Measurements from ENCODE around the gene USP48.

The USP48 gene

DNA sequence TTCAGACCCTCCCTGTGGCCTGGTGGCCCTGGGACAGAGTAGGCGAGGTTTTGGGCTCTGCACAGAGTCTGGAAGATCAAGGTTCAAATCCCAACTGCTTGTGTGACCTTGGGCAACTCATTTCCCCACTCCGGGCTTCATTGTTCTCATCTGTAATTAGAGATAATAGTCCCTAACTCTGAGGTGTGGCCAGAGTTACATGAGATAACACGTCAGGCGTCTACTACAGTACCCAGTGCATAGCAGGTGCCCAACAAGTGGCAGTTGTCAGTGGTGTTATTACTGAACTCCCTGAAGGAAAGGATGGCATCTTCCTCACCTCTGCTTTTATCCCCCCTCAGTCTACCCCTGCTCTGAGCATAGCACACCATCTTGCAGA is 134.6 kb downstream of the USP48 start:
- Histone ChIP-seq H2AFZ (ENCODE audit: low read depth, low read length) (no peak overlapping the region), H2BK5ac (ENCODE audit: low read depth, low read length, poor library complexity, severe bottlenecking) (no peak overlapping the region), H4K8ac (ENCODE audit: low read length) (no peak overlapping the region), H3K4me1 (ENCODE audit: control insufficient read depth, insufficient read depth, low read depth, low read length) (peaks cover 11% of the 10 kb centered on the region), H2BK120ac (ENCODE audit: low read depth, low read length) (no peak overlapping the region), H3K14ac (ENCODE audit: low read length in 2 of 2) (no peak overlapping the region), H3K9me3 (ENCODE audit: control insufficient read depth, low read length) (no peaks in the 10 kb centered on the region), H3K4ac (ENCODE audit: low read depth in 1 of 2, low read length in 2 of 2) (no peak overlapping the region), H2BK15ac (ENCODE audit: low read depth, poor library complexity, severe bottlenecking) (no peak overlapping the region), H3K27ac (ENCODE audit: low read length, poor library complexity, severe bottlenecking) (no peak overlapping the region), H3K79me1 (replicated peaks; ENCODE audit: low read length, poor library complexity, severe bottlenecking) (no peaks in the 10 kb centered on the region), H2AK5ac (ENCODE audit: low read length, severe bottlenecking) (no peak overlapping the region), H3K9ac (ENCODE audit: low read length) (no peak overlapping the region), H3K18ac (ENCODE audit: low read depth in 1 of 2, low read length in 2 of 2) (no peak overlapping the region), H3K36me3 (ENCODE audit: control insufficient read depth in 1 of 2, insufficient read depth in 2 of 2, low read depth in 1 of 2, low read length in 2 of 2) (no peaks in the 10 kb centered on the region), H3K27me3 (ENCODE audit: control insufficient read depth in 1 of 2, insufficient read depth in 1 of 2, low read length in 2 of 2) (peaks cover 61 to 77% of the 10 kb centered on the region in 2 experiments), H3K4me3 (ENCODE audit: insufficient read depth in 1 of 2, low read depth in 1 of 2, low read length in 2 of 2) (no peak overlapping the region), H3K23ac (ENCODE audit: low read length in 2 of 2) (no peak overlapping the region), H2BK12ac (ENCODE audit: low read length in 2 of 2) (no peak overlapping the region), H3K4me2 (ENCODE audit: low read length, poor library complexity, severe bottlenecking) (no peak overlapping the region), H4K91ac (ENCODE audit: low read length) (no peak overlapping the region)
- 57% methylated on average over 4 of the region's 4 CpGs for WGBS
- no peak for DNase-seq

DNA sequence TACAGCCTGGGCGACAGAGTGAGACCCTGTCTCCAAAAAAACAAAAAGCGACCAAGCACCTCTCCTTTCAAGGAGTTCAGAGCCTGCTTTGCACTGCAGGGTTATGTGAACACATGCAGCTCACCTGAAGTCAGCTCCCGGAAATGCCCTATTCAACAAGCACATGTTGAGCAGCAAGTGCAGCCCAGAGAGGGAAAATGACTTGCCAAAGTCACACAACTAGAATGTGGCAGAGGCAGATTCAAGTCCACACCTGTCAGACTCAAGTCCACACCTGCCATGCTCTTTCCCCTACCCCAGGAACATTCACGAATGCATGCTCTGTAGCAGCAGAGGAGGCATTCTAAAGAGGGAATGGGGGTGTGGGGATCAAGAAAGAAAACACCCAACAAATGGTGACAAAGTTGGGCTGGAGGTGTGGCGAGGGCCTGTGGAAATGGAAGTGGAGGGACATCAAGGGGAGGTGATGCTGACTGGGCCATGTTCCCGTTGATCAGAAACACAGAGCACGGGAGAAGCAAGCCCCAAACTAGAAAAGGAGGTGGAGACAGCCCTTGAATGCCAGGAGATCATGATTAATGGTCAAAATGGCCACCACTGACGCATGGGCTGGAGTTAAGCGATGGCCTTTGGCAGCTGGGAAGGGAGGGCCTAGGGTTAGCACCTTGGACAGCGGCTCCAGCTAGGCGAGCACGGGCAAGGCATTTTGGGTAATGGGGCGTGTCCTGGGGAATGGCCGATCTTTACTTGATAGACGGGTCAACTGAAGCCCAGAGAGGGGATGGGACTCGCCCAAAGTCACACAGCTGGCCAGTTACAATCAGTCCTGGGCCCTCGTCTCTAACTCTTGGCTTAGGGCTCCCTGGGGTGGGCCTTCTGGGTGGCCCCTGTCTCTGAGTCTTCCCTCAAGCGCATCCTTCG is 135.3 kb downstream of the USP48 start:
- no peak overlapping the region for H2BK12ac ChIP-seq (ENCODE audit: low read length in 2 of 2)
- H3K4ac ChIP-seq (ENCODE audit: low read depth in 1 of 2, low read length in 2 of 2) = no peak overlapping the region
- H4K91ac ChIP-seq (ENCODE audit: low read length) = no peak overlapping the region
- DNase-seq = peak; percentile 64
- H3K4me1 ChIP-seq (ENCODE audit: control insufficient read depth, insufficient read depth, low read depth, low read length) = peaks cover 11% of the 10 kb centered on the region
- H2BK5ac ChIP-seq (ENCODE audit: low read depth, low read length, poor library complexity, severe bottlenecking) = no peak overlapping the region
- WGBS = 38% methylated on average over 19 of the region's 19 CpGs
- H3K23ac ChIP-seq (ENCODE audit: low read length in 2 of 2) = no peak overlapping the region
- H2AFZ ChIP-seq (ENCODE audit: low read depth, low read length) = no peak overlapping the region
- H3K27ac ChIP-seq (ENCODE audit: low read length, poor library complexity, severe bottlenecking) = no peak overlapping the region
- no peak overlapping the region for H2BK120ac ChIP-seq (ENCODE audit: low read depth, low read length)
- H3K18ac ChIP-seq (ENCODE audit: low read depth in 1 of 2, low read length in 2 of 2) = no peak overlapping the region
- H2AK5ac ChIP-seq (ENCODE audit: low read length, severe bottlenecking) = no peak overlapping the region
- no peak overlapping the region for H2BK15ac ChIP-seq (ENCODE audit: low read depth, poor library complexity, severe bottlenecking)
- peaks cover 55 to 71% of the 10 kb centered on the region in 2 experiments for H3K27me3 ChIP-seq (ENCODE audit: control insufficient read depth in 1 of 2, insufficient read depth in 1 of 2, low read length in 2 of 2)
- H3K4me3 ChIP-seq (ENCODE audit: insufficient read depth in 1 of 2, low read depth in 1 of 2, low read length in 2 of 2) = no peak overlapping the region
- H3K79me1 ChIP-seq (replicated peaks; ENCODE audit: low read length, poor library complexity, severe bottlenecking) = no peaks in the 10 kb centered on the region
- no peak overlapping the region for H4K8ac ChIP-seq (ENCODE audit: low read length)
- no peaks in the 10 kb centered on the region for H3K36me3 ChIP-seq (ENCODE audit: control insufficient read depth in 1 of 2, insufficient read depth in 2 of 2, low read depth in 1 of 2, low read length in 2 of 2)
- H3K9ac ChIP-seq (ENCODE audit: low read length) = no peak overlapping the region
- no peak overlapping the region for H3K14ac ChIP-seq (ENCODE audit: low read length in 2 of 2)
- H3K9me3 ChIP-seq (ENCODE audit: control insufficient read depth, low read length) = no peaks in the 10 kb centered on the region
- H3K4me2 ChIP-seq (ENCODE audit: low read length, poor library complexity, severe bottlenecking) = no peak overlapping the region

DNA sequence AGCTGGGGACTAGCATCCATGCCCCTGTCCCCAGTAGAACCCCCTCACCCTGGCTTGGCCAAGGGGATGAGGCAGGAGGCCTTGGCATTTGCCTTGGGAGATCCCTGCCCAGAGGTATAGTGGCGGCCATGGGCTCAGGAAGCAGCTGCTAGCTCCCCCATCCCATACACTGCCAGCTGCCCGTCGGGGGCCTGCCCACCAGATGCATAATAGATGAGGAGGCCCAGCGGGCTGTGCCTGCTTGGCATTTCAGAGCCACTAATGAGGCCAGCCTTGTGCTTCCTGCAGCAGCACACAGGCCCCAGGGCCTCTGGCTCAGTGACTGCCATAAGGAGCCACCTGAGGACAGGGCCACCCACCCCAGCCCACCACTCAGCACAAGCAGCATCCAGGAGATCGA is 137.4 kb downstream of the USP48 start:
- Histone ChIP-seq H2BK120ac (ENCODE audit: low read depth, low read length) (no peak overlapping the region), H2AK5ac (ENCODE audit: low read length, severe bottlenecking) (no peak overlapping the region), H3K4me3 (ENCODE audit: insufficient read depth in 1 of 2, low read depth in 1 of 2, low read length in 2 of 2) (no peak overlapping the region), H3K79me1 (replicated peaks; ENCODE audit: low read length, poor library complexity, severe bottlenecking) (no peaks in the 10 kb centered on the region), H2AFZ (ENCODE audit: low read depth, low read length) (no peak overlapping the region), H3K4me2 (ENCODE audit: low read length, poor library complexity, severe bottlenecking) (no peak overlapping the region), H3K4ac (ENCODE audit: low read depth in 1 of 2, low read length in 2 of 2) (no peak overlapping the region), H3K18ac (ENCODE audit: low read depth in 1 of 2, low read length in 2 of 2) (no peak overlapping the region), H3K4me1 (ENCODE audit: control insufficient read depth, insufficient read depth, low read depth, low read length) (peaks cover 3% of the 10 kb centered on the region), H3K27me3 (ENCODE audit: control insufficient read depth in 1 of 2, insufficient read depth in 1 of 2, low read length in 2 of 2) (peaks cover 38 to 70% of the 10 kb centered on the region in 2 experiments), H2BK15ac (ENCODE audit: low read depth, poor library complexity, severe bottlenecking) (no peak overlapping the region), H2BK5ac (ENCODE audit: low read depth, low read length, poor library complexity, severe bottlenecking) (no peak overlapping the region), H4K91ac (ENCODE audit: low read length) (no peak overlapping the region), H4K8ac (ENCODE audit: low read length) (no peak overlapping the region), H3K27ac (ENCODE audit: low read length, poor library complexity, severe bottlenecking) (no peak overlapping the region), H3K36me3 (ENCODE audit: control insufficient read depth in 1 of 2, insufficient read depth in 2 of 2, low read depth in 1 of 2, low read length in 2 of 2) (no peaks in the 10 kb centered on the region), H2BK12ac (ENCODE audit: low read length in 2 of 2) (no peak overlapping the region), H3K9ac (ENCODE audit: low read length) (no peak overlapping the region), H3K9me3 (ENCODE audit: control insufficient read depth, low read length) (no peaks in the 10 kb centered on the region), H3K14ac (ENCODE audit: low read length in 2 of 2) (no peak overlapping the region), H3K23ac (ENCODE audit: low read length in 2 of 2) (no peak overlapping the region)
- WGBS = 68% methylated on average over 5 of the region's 5 CpGs
- DNase-seq = no peak

DNA sequence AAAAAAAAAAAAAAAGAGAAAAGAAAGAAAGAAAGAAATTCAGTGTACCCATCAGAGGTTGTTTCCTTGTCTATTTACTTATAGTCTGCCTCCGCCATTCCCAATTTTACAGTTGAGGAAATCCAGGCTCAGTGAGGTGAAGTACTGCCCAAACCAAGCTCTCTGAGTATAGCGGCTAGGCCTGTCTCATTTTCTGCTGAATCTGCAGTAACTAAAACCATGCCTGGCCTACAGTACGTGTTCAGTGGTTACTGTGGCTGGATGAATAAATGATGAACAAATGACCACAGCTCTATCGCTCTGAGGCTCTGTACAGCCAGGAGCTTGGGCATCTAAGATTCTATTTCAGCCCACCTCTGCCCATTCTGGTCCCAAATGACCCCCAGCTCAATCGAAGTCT is 138.0 kb downstream of the USP48 start:
- DNase-seq = no peak
- no peak overlapping the region for H2BK15ac ChIP-seq (ENCODE audit: low read depth, poor library complexity, severe bottlenecking)
- WGBS = 88% methylated on average over 5 of the region's 5 CpGs

More for the DNA sequence above, 138.0 kb downstream of the USP48 start:
- H3K27ac ChIP-seq (ENCODE audit: low read length, poor library complexity, severe bottlenecking) = no peak overlapping the region
- no peak overlapping the region for H3K9ac ChIP-seq (ENCODE audit: low read length)
- H3K36me3 ChIP-seq (ENCODE audit: control insufficient read depth in 1 of 2, insufficient read depth in 2 of 2, low read depth in 1 of 2, low read length in 2 of 2) = no peaks in the 10 kb centered on the region
- peaks cover 35 to 70% of the 10 kb centered on the region in 2 experiments for H3K27me3 ChIP-seq (ENCODE audit: control insufficient read depth in 1 of 2, insufficient read depth in 1 of 2, low read length in 2 of 2)
- H4K91ac ChIP-seq (ENCODE audit: low read length) = no peak overlapping the region
- H4K8ac ChIP-seq (ENCODE audit: low read length) = no peak overlapping the region
- peaks cover 3% of the 10 kb centered on the region for H3K4me1 ChIP-seq (ENCODE audit: control insufficient read depth, insufficient read depth, low read depth, low read length)
- H2AK5ac ChIP-seq (ENCODE audit: low read length, severe bottlenecking) = no peak overlapping the region
- no peak overlapping the region for H2BK5ac ChIP-seq (ENCODE audit: low read depth, low read length, poor library complexity, severe bottlenecking)
- no peak overlapping the region for H3K18ac ChIP-seq (ENCODE audit: low read depth in 1 of 2, low read length in 2 of 2)
- H3K4me3 ChIP-seq (ENCODE audit: insufficient read depth in 1 of 2, low read depth in 1 of 2, low read length in 2 of 2) = no peak overlapping the region
- no peak overlapping the region for H2BK120ac ChIP-seq (ENCODE audit: low read depth, low read length)
- H2BK12ac ChIP-seq (ENCODE audit: low read length in 2 of 2) = no peak overlapping the region
- no peak overlapping the region for H3K14ac ChIP-seq (ENCODE audit: low read length in 2 of 2)
- no peak overlapping the region for H3K4ac ChIP-seq (ENCODE audit: low read depth in 1 of 2, low read length in 2 of 2)
- no peaks in the 10 kb centered on the region for H3K9me3 ChIP-seq (ENCODE audit: control insufficient read depth, low read length)
- no peak overlapping the region for H3K4me2 ChIP-seq (ENCODE audit: low read length, poor library complexity, severe bottlenecking)
- H3K23ac ChIP-seq (ENCODE audit: low read length in 2 of 2) = no peak overlapping the region
- H3K79me1 ChIP-seq (replicated peaks; ENCODE audit: low read length, poor library complexity, severe bottlenecking) = no peaks in the 10 kb centered on the region
- no peak overlapping the region for H2AFZ ChIP-seq (ENCODE audit: low read depth, low read length)
